Measurements from ENCODE around the gene HMGN2.

DNA sequence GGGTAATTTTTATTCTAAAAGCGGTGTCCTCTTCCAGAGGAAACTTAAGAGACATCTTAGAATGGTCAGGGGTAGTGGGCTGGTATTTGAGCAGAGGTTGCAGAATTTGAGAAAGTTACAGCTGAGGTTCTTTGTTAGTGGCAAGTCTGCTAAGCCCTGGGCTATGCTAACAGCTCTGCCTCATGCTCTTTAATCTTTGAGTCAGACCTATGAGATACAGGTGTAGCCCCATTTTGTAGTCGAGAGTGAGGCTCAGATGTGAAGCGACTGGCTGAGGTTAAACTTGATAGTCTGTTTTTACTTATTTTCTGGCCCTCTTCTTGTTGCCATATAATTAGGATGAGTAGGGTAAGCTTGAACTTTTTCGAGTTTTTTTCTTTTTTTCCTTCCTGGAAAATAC lies 4.7 kb downstream of the HMGN2 start:
- TF ChIP-seq TMF1 (CRISPR knock-in tag; IDR thresholded peaks at IDR 0.05; ENCODE audit: low read depth) (no peak), MIER2 (CRISPR knock-in tag; IDR thresholded peaks at IDR 0.05) (no peak), TAF1 (CRISPR knock-in tag; IDR thresholded peaks at IDR 0.05) (no peak)
- TF ChIP-seq, protein P1, sequence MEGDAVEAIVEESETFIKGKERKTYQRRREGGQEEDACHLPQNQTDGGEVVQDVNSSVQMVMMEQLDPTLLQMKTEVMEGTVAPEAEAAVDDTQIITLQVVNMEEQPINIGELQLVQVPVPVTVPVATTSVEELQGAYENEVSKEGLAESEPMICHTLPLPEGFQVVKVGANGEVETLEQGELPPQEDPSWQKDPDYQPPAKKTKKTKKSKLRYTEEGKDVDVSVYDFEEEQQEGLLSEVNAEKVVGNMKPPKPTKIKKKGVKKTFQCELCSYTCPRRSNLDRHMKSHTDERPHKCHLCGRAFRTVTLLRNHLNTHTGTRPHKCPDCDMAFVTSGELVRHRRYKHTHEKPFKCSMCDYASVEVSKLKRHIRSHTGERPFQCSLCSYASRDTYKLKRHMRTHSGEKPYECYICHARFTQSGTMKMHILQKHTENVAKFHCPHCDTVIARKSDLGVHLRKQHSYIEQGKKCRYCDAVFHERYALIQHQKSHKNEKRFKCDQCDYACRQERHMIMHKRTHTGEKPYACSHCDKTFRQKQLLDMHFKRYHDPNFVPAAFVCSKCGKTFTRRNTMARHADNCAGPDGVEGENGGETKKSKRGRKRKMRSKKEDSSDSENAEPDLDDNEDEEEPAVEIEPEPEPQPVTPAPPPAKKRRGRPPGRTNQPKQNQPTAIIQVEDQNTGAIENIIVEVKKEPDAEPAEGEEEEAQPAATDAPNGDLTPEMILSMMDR (CRISPR knock-in tag; IDR thresholded peaks at IDR 0.05): no peak
- TF ChIP-seq, protein P2, sequence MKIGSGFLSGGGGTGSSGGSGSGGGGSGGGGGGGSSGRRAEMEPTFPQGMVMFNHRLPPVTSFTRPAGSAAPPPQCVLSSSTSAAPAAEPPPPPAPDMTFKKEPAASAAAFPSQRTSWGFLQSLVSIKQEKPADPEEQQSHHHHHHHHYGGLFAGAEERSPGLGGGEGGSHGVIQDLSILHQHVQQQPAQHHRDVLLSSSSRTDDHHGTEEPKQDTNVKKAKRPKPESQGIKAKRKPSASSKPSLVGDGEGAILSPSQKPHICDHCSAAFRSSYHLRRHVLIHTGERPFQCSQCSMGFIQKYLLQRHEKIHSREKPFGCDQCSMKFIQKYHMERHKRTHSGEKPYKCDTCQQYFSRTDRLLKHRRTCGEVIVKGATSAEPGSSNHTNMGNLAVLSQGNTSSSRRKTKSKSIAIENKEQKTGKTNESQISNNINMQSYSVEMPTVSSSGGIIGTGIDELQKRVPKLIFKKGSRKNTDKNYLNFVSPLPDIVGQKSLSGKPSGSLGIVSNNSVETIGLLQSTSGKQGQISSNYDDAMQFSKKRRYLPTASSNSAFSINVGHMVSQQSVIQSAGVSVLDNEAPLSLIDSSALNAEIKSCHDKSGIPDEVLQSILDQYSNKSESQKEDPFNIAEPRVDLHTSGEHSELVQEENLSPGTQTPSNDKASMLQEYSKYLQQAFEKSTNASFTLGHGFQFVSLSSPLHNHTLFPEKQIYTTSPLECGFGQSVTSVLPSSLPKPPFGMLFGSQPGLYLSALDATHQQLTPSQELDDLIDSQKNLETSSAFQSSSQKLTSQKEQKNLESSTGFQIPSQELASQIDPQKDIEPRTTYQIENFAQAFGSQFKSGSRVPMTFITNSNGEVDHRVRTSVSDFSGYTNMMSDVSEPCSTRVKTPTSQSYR (CRISPR knock-in tag; IDR thresholded peaks at IDR 0.05; ENCODE audit: borderline replicate concordance): no peak

All from HepG2 (cell line).